ENCODE data around the gene VKORC1. TPM values are rescaled to one million over a fixed set of nuclear protein-coding genes. Genes with fewer than 3 reads are reported as not detected.
A peak's percentile ranks its signal among the peaks of the same experiment; 100 is the strongest.

Gene VKORC1
- 105 and 127 TPM in 2 replicates for total RNA-seq (2014; rRNA removed)
- percentile 74 among the genes with signal in this experiment for Bru-seq, nascent RNA
- BruChase-seq, experiment 1, labeled RNA remaining after a 6-hour chase: percentile 86 among the genes with signal in this experiment
- percentile 74 among the genes with signal in this experiment for BruChase-seq, experiment 2, labeled RNA remaining after a 2-hour chase
- long read RNA-seq, transcript VKORC1-201 (3 exons, 876 nt): minor isoform, 5 of 106 reads
- long read RNA-seq, transcript VKORC1-203 (2 exons, 901 nt): minor isoform, 17 of 106 reads
- long read RNA-seq, transcript VKORC1-207 (2 exons, 461 nt): minor isoform, 8 of 106 reads
- long read RNA-seq, transcript VKORC1-205 (3 exons, 1,012 nt): major isoform, 71 of 106 reads
- long read RNA-seq, partial matches to known transcripts: 0 of 106 reads
- long read RNA-seq, other reads (novel, unspliced or antisense): 5 of 106 reads

- H4K20me1 ChIP-seq (ENCODE audit: low read length): peaks cover 5% of the 10 kb centered on the region; the same call in 1 of the 2 replicates
- no peak for TF ChIP-seq EZH2 (IDR thresholded peaks at IDR 0.05; ENCODE audit: low read length, unreplicated experiment)
- TF ChIP-seq, protein P1, sequence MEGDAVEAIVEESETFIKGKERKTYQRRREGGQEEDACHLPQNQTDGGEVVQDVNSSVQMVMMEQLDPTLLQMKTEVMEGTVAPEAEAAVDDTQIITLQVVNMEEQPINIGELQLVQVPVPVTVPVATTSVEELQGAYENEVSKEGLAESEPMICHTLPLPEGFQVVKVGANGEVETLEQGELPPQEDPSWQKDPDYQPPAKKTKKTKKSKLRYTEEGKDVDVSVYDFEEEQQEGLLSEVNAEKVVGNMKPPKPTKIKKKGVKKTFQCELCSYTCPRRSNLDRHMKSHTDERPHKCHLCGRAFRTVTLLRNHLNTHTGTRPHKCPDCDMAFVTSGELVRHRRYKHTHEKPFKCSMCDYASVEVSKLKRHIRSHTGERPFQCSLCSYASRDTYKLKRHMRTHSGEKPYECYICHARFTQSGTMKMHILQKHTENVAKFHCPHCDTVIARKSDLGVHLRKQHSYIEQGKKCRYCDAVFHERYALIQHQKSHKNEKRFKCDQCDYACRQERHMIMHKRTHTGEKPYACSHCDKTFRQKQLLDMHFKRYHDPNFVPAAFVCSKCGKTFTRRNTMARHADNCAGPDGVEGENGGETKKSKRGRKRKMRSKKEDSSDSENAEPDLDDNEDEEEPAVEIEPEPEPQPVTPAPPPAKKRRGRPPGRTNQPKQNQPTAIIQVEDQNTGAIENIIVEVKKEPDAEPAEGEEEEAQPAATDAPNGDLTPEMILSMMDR (conservative IDR thresholded peaks at IDR 0.05; ENCODE audit: low read depth, low read length): no peak
- no peak for TF ChIP-seq EZH2phosphoT487 (IDR thresholded peaks at IDR 0.05; ENCODE audit: borderline replicate concordance, low read length)
- POLR2A ChIA-PET (ENCODE audit: unreplicated experiment): interaction anchor here (0.6 kb wide), 1 partner anchor 47 kb away, joined by 10 read pairs; no protein-coding TSS in a partner anchor
- peak within 1 kb of the TSS; percentile 91 for H2AFZ ChIP-seq (ENCODE audit: low read length)
- no peaks in the 10 kb centered on the region for H3K9me3 ChIP-seq (ENCODE audit: low read length)
- H3K79me2 ChIP-seq (ENCODE audit: low read length): peaks cover 23% of the 10 kb centered on the region
- no peaks in the 10 kb centered on the region for H3K9me2 ChIP-seq (replicated peaks; ENCODE audit: low read length)
- CTCF ChIA-PET: no interaction called here
- H3K27ac ChIP-seq (ENCODE audit: low read length): peak within 1 kb of the TSS; percentile 68
- H3K4me1 ChIP-seq (ENCODE audit: insufficient read depth, low read length): peaks cover 7% of the 10 kb centered on the region; the same call in 1 of the 2 replicates
- intact Hi-C loops (cut with micrococcal nuclease): loop anchor here (1.0 to 5.0 kb wide), 4 partner anchors 20 to 773 kb away; partner anchors contain the start of genes HSD3B7, ZNF646 and ZNF668
- peak; percentile 94 for ATAC-seq
- DNase-seq: peak; percentile 96
- H3K4me3 ChIP-seq (ENCODE audit: low read length): peak within 1 kb of the TSS; percentile 98
- no peaks in the 10 kb centered on the region for H3K27me3 ChIP-seq (ENCODE audit: low read length)
- peak within 1 kb of the TSS; percentile 90 for H3K9ac ChIP-seq (ENCODE audit: low read length)
- peak within 1 kb of the TSS; percentile 93 for H3K4me2 ChIP-seq (ENCODE audit: low read length)
- H3F3A ChIP-seq (ENCODE audit: low read length, unreplicated experiment): no peaks in the 10 kb centered on the region
- H3K36me3 ChIP-seq (ENCODE audit: low read depth, low read length): peaks cover 3% of the 10 kb centered on the region; the same call in 1 of the 2 replicates
- BruUV-seq (replicated peaks): no TSS peak
These were observed at the start of gene VKORC1 for GRCh38 chr16:31094424-31095120. Gene VKORC1, minus strand, starts transcription at chr16:31094797. Its CDS starts 68 bp downstream, at chr16:31094729.

DNA sequence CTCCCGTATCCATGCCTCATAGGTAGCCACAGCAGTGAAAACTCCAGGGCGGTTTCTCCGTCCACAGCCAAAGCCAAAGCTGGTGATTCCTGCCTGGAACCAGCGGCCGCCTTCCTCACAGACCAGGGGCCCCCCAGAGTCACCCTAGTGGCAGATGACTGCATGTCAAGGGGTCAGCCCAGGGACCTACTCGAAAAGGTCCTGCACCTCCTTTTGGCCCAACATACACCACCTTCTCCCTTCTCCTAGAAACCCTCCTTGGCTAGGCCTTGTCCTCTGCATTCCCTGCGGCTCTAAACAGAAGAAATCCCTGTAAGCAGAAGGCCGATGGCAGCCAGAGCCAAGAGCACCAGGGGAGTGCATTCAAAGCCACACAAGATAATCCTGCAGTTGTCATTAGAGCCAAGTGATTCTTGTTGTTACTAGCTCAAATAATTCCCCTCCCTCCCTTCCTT is 49.1 kb upstream of the VKORC1 start:
- no peaks in the 10 kb centered on the region for H4K20me1 ChIP-seq (ENCODE audit: low read length)
- no peaks in the 10 kb centered on the region for H3K36me3 ChIP-seq (ENCODE audit: low read depth, low read length)
- BruUV-seq (replicated peaks): no TSS peak
- H3K9me3 ChIP-seq (ENCODE audit: low read length): no peaks in the 10 kb centered on the region
- ATAC-seq (no peak), DNase-seq (no peak)
- TF ChIP-seq EZH2phosphoT487 (IDR thresholded peaks at IDR 0.05; ENCODE audit: borderline replicate concordance, low read length) (no peak), EZH2 (IDR thresholded peaks at IDR 0.05; ENCODE audit: low read length, unreplicated experiment) (no peak)
- TF ChIP-seq, protein P1 (conservative IDR thresholded peaks at IDR 0.05; ENCODE audit: low read depth, low read length): no peak
- no peak overlapping the region for H3K27ac ChIP-seq (ENCODE audit: low read length)
- no peaks in the 10 kb centered on the region for H3K27me3 ChIP-seq (ENCODE audit: low read length)
- no peak overlapping the region for H3K4me3 ChIP-seq (ENCODE audit: low read length)
- H2AFZ ChIP-seq (ENCODE audit: low read length): no peak overlapping the region
- no peaks in the 10 kb centered on the region for H3K79me2 ChIP-seq (ENCODE audit: low read length)
- intact Hi-C loops (cut with micrococcal nuclease): loop anchor here (2.0 to 10.0 kb wide), 3 partner anchors 27 to 299 kb away; partner anchors contain the start of genes KAT8 and ZNF843
- peaks cover 14% of the 10 kb centered on the region for H3K4me1 ChIP-seq (ENCODE audit: insufficient read depth, low read length)
- no peak overlapping the region for H3K9ac ChIP-seq (ENCODE audit: low read length)
- H3K4me2 ChIP-seq (ENCODE audit: low read length): no peak overlapping the region
- no peaks in the 10 kb centered on the region for H3K9me2 ChIP-seq (replicated peaks; ENCODE audit: low read length)
- ChIA-PET CTCF (no interaction called here), POLR2A (ENCODE audit: unreplicated experiment) (no interaction called here)
- no peaks in the 10 kb centered on the region for H3F3A ChIP-seq (ENCODE audit: low read length, unreplicated experiment)

Data from PC-3 (cell line).